GM18508 (cell line): Measurements from ENCODE around the gene SEL1L3.

Experiments
- ATAC-seq: cut with Tn5 transposase; IDR thresholded peaks from one replicate; pipeline ENCODE4 v1.9.1; 2021; ENCODE audit warnings: moderate number of reproducible peaks; ENCODE audit not compliant: insufficient read depth, unreplicated experiment

Gene SEL1L3

GRCh38 chr4:25795566-25796454 is 67.0 kb downstream of the SEL1L3 start:
- no peak for ATAC-seq

DNA sequence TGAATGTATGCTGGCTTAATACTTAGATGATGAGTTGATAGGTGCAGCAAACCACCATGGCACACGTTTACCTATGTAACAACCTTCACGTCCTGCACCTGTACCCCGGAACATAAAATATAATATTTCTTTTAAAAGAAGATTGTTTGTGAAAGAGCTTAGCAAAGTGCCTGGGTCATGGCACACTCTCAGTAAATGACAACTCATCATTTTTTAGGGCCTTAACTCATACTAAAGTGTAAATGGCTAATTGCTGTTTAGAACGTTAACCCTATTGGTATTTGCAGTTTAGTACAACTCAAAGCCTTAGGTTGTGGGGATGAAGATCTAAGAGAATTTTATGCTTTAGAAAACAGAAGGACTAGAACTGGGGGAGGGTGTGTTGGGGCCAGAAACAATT is 67.7 kb downstream of the SEL1L3 start:
- no peak for ATAC-seq

- ATAC-seq, result no peak
These were observed 69.9 kb downstream of the SEL1L3 start for GRCh38 chr4:25792876-25793275.

DNA sequence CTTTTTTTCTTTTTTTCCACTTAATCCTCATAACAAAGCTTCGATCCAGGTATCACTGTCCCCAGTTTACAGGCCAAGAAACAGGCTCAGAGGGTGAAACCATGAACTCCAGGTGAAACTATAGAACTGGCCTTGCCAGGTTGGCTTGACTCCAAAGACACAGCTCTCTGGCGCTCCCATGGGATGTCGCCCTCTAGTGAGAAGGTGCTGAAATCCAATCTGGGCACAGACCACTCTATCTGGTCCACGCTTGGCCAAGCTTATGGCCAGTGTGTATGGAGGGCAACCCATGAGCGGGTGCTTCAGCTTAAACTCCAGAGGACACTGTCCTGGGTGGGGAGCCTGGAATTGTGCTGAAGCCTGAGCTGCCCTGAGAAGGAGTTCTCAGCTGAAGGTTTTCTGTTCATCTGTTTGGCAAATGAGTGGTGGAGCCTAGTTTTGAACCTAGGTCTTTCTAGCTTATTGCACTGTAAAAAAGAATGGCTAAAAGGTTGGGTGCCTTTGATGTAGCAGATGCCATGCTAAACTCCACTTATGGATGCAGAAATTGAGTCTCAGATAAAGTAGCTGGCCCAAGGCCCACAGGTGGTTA is 70.5 kb downstream of the SEL1L3 start:
- no peak for ATAC-seq

DNA sequence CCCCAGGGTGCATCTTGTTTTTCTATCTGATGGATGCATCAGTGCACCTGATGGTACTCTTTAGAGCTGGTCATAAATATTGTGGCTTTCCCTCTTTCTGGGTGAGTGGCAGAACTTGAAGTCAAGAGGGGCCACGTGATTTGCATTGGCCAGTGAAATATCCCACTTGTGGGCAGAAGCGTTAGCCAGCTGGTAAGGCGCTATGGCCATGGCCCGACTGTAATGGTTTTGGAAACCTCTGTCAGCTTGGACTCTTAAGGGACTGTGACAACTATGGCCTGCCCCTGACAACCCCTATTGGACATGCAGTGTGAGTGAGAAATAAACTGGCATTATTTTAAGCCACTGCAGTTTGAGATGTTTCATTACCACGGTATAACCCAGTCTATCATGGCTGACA is 72.8 kb downstream of the SEL1L3 start:
- no peak for ATAC-seq

- no peak for ATAC-seq
These were observed 74.0 kb downstream of the SEL1L3 start for GRCh38 chr4:25788703-25789238.

DNA sequence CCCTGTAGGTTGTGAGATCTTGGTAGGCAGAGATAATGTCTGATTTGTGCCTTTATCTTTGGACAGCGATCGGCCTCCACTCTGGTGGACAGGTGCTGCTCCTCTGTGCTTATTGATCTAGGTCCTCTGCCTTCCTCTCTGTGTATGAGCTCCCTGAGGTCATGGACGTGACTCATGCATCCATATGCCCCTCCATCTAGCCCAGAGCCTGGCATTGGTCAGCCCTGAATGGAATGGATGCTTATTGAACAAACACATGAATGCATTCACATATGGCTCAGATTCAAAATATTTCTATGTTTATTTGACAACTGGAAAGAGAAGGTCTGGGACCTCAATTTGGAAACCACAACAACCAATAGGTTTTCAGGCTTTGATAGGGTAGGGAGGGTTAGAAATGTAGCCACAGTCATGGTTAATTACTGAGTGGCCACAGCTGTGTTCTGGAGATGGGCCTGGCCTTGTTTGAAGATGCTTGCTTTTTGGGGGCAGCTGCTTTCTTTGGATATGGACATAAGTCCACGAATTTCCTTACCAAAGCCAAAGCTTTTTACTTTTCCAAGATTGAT is 76.2 kb downstream of the SEL1L3 start:
- ATAC-seq, result no peak

DNA sequence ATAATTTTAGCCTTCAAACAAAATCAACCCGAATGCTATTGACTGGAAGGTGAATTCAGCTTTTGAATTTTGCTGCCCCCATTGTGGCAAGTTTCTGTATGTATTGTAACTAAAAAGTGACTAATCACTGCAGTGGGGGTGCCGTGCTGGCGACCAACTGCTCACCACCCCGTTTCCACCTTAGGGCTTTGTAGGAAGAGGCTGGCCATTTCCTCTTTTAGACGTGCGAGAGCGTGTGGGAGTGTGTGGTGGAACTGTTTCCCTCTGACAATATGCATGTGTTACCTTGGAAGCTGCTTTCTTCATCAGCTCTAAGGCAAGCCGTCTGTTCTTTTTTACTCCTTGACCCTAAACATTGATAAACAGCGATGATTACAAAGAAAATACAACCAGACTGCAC is 78.8 kb downstream of the SEL1L3 start:
- ATAC-seq, result no peak

GRCh38 chr4:25783126-25783525 is 79.7 kb downstream of the SEL1L3 start:
- no peak for ATAC-seq

GRCh38 chr4:25782482-25782881 is 80.3 kb downstream of the SEL1L3 start:
- no peak for ATAC-seq

DNA sequence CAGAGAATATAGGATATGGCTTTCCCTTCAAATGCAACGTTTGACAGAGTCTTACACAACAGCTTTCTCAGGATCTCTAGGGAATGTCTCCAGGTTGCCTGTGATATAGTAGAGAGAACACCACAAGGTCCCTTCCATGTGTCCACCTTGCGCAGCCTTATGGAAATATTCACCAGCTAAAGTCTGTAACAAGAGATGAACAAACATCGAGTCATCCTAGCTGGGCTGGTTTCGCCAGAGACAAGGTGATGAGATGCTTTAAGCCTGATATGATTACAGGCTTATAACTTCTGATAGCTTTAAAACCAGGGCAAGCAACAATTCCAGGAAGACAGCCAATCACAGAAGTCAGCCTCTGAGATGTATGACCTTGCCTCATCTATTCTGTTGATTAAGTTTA is 83.8 kb downstream of the SEL1L3 start:
- no peak for ATAC-seq

DNA sequence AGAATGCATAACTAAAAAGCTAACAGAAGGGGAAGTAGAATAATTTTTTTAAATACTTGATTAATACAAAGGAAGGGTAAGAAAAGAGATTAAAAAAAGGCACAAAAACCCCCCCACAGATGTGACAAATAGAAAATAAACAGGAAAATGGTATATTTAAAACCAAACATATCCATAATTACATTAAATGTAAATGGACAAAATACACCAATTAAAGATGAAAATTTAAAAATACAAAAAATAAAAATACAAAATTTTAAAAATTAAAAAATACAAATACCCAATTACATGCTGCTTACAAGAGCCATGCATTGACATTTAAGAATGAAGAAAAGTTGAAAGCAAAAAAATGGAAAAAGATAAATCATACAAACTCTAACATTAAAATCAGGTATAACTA is 86.0 kb downstream of the SEL1L3 start:
- ATAC-seq, result no peak

- no peak for ATAC-seq
These were observed 87.6 kb downstream of the SEL1L3 start for GRCh38 chr4:25775166-25775565.

DNA sequence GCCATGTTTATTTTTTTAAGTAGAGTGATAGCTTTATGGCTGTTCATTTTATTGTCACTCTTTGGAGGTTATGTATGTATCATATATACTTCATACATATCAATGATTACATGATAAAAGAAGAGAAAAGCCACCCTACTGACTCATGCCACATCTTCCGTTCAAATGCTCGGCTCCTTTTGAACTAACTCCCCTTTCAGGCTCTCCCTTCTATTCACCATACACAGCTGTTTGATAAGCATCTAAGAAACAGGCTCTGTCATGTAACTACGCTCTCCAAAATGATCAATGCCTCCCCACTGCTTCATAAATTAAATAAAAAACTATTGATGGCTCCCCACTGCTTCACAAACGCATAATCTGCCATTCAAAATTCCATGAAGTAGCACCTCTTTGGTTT is 89.4 kb downstream of the SEL1L3 start:
- ATAC-seq, result no peak

DNA sequence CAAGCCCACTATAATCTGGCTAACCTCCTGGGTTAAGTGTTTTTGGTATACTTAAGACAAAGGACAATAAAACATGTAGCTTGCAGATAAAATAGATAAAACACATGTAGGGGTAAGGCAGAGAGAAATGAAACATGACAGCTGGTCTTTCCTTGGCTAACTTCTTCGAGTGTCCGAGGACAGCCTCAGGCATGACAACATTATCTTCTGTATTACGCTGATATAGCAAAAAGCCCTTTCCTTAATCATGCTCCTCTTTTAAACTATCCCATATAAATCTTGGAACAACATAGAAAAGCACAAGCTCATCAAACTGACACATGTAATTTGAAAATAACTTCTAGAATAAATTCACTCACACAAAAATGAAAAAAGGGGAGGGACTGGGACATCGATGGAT is 91.1 kb downstream of the SEL1L3 start:
- no peak for ATAC-seq

DNA sequence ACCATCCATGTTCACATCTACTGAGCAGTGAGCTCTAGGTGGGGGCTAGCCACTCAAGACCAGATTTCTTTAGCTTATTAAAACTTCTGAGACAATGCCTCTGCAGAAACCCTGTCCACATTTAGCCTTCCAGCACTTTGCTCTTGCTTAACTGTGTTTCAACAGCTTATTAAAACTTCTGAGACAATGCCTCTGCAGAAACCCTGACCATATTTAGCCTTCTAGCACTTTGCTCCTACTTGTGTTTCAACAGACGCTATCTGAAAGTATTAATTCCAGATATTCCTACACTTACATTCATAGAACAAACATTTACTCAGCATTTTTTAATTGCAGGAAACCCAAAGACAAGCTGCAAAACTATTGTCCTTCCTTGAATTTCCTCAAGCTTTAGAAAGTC is 91.9 kb downstream of the SEL1L3 start:
- no peak for ATAC-seq

GRCh38 chr4:25769251-25769650 is 93.5 kb downstream of the SEL1L3 start:
- no peak for ATAC-seq

- ATAC-seq, result no peak
These were observed 94.7 kb downstream of the SEL1L3 start for GRCh38 chr4:25767877-25768725.

GRCh38 chr4:25760518-25761157 is 102.2 kb downstream of the SEL1L3 start:
- no peak for ATAC-seq

DNA sequence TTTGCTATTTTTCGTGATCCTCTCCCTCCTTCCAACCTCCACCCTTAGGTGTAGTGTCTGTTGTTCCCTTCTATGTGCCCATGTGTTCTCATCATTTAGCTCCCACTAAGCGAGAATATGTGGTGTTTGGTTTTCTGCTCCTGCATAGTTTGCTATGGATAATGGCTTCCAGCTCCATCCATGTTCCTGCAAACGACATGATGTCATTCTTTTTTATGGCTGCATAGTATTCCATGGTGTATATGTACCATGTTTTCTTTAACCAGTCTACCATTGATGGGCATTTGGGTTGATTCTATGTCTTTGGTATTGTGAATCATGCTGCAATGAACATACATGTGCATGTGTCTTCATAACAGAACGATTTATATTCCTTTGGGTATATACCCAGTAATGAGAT is 102.7 kb downstream of the SEL1L3 start:
- no peak for ATAC-seq
